Heart right ventricle (tissue), 16 donors: ENCODE data around the gene MYBPC1. TPM values are rescaled to one million over a fixed set of nuclear protein-coding genes. Genes with fewer than 3 reads are reported as not detected.
"Not testable (repeated sequence)": the region's sequence is repeated elsewhere in the genome, so short reads cannot be mapped to it uniquely, and the experiment has no call there.

Experiments used
- ATAC-seq, 8 donors: fragments of 200-7000 bp; cut with Tn5 transposase; one replicate each; pipeline ENCODE4 v1.9.1; 2020; ENCODE audit warnings: mild to moderate bottlenecking in 8 of 8, moderate library complexity in 8 of 8, moderate number of reproducible peaks in 1 of 8
- DNase-seq, 2 donors: peaks; one replicate each; pipeline ENCODE4 v3.0.0-alpha.2; 2020
- H3K27ac ChIP-seq, 10 donors: fragments of 200-600 bp; sonication (generic) in 2 of 10; one replicate each; pipeline versions ENCODE4 v1.5.0 to v1.8.0; 2020 to 2022; ENCODE audit warnings: mild to moderate bottlenecking in 3 of 10
- H3K27me3 ChIP-seq, 7 donors: fragments of 200-600 bp; one replicate each; pipeline ENCODE4 v1.8.0; 2021 to 2022; ENCODE audit warnings: mild to moderate bottlenecking in 2 of 7
- H3K36me3 ChIP-seq, 9 donors: fragments of 200-600 bp; sonication (generic) in 1 of 9; one replicate each; pipeline versions ENCODE4 v1.5.0 to v1.8.0; 2020 to 2022; ENCODE audit warnings: mild to moderate bottlenecking in 2 of 9
- H3K4me1 ChIP-seq, 9 donors: fragments of 200-600 bp; sonication (generic) in 1 of 9; one replicate each; pipeline versions ENCODE4 v1.5.0 to v1.8.0; 2020 to 2022; ENCODE audit warnings: mild to moderate bottlenecking in 4 of 9
- H3K4me3 ChIP-seq, 10 donors: fragments of 200-600 bp; sonication (generic) in 2 of 10; one replicate each; pipeline versions ENCODE4 v1.5.0 to v1.8.0; 2020 to 2022; ENCODE audit warnings: mild to moderate bottlenecking in 7 of 10, moderate library complexity in 2 of 10
- H3K9me3 ChIP-seq, 11 donors: fragments of 200-600 bp in 10 of 11; sonication (generic) in 2 of 11; one replicate each; pipeline versions ENCODE4 v1.5.0 to v1.8.0; 2013 to 2022; ENCODE audit warnings: mild to moderate bottlenecking in 2 of 11, control low read depth in 1 of 11, moderate library complexity in 1 of 11
- CTCF ChIP-seq, 9 donors: fragments of 200-600 bp; sonication (generic) in 2 of 9; IDR thresholded peaks; one replicate each; pipeline versions ENCODE4 v1.5.0 to v1.8.0; 2021 to 2022; ENCODE audit warnings: antibody characterized with exemption in 9 of 9, mild to moderate bottlenecking in 5 of 9, moderate library complexity in 1 of 9
- WGBS, 2 donors: extraction: QIAGEN DNeasy Blood & Tissue Kit; methylation state at CpG; one replicate each; pipeline ENCODE4 v1.1.7; 2013; ENCODE audit warnings: inconsistent platforms in 1 of 2; 5-methylcytosine and 5-hydroxymethylcytosine counted together
- intact Hi-C, 10 donors: fragments of 100-400 bp; cut with DNase I; formaldehyde crosslinking; loops; one replicate each; pipeline versions ENCODE4 v1.11.1 to v1.14.2; 2022
- polyA plus RNA-seq, 2 donors: library from polyadenylated mRNA; stranded (reverse); fragments of 200-250 nt; gene quantifications; one replicate each; pipeline ENCODE4 v1.2.3, GENCODE V29; 2013
- total RNA-seq, 10 donors: library from RNA; stranded (reverse); fragmentation: NEBNext Ultra II Directional in 3 of 10; extraction: Animal tissue kit (Norgen Biotek cat#: 25700) in 3 of 10; gene quantifications; one replicate each; pipeline versions ENCODE4 v1.2.1 to v1.2.4, GENCODE V29; 2021 to 2023
- donor health status: Arrhythmogenic right ventricular cardiomyopathy.
- donor health status: ischemic (EF 13 %, LVEDD 7.1; RV severe dilation, severe dysfunction).
- donor health status: healthy with polysubstance abuse.
- donor health status: DM: no; HTN: yes; CAD: no.
- donor health status: DM: no; HTN: no; CAD: no.
- donor health status: ischemic (EF 25% LVEDD 6.9; RV normal size, moderate dysfunction).
- donor health status: ischemic (EF 25% LVEDD 5.7; RV mildly dilated, moderate dysfunction).
- donor health status: healthy.
- donor health status: DM: yes; HTN: yes; CAD: no.
- donor health status: Ischemic cardiomyopathy.
- donor health status: ischemic (EF 35%, LVEDD 5.7; RV mildly dilated, moderate dysfunction).
- donor health status: nonischemic (EF 11% LVEDD 7.7; RV severe dilation, severe dysfunction).
- donor health status: DM: yes; HTN: yes; CAD: no.
- donor health status: PGD.
- donor health status: ischemic (EF 29% LVEDD 5.4; RV normal size, mild dysfunction).
- donor health status: nonischemic (EF 23%, LVEDD 6.1; RV moderate dilation, normal function).

The MYBPC1 gene
- total and polyA plus RNA-seq, 12 donors: 0.17 to 6.4 (median 1.7) TPM

DNA sequence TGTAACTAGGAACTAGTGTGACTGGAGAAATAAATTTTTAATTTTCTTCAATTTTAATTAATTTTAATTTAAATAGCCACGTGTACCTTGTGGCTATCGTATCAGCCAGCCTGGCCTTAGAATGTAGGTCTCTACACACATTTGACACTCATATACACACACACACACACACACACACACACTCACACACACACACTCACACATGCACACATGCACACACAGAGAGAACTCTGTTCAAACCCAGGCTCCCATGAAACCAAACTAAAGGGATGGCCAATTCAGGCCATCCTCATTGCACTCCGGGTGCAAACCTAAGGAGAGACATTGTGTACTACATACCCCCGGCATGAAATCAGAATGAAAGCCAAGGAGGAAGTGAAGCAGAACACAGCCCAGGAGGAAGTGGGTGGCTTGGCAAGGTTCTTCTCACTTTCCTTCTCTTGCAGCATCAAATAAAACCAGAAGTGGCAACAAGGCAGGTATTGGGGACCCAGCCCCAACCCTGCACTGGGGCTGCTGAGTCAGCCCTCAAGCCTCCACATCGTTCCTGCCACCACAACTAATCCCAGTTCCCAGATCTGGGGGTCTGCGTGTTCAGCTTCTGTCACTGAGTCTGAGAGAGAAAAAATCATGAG is 76.5 kb downstream of the MYBPC1 start:
- Histone ChIP-seq H3K4me1 (peaks cover 0 to 18% (median 0%) of the 10 kb centered on the region in 9 donors), H3K27ac (peak overlapping the region in 1 of 10 donors; percentile 39), H3K27me3 (peaks cover 0 to 3% (median 0%) of the 10 kb centered on the region in 7 donors), H3K4me3 (no peak overlapping the region), H3K9me3 (no peaks in the 10 kb centered on the region), H3K36me3 (no peaks in the 10 kb centered on the region)
- ATAC-seq (peak in 7 of 8 donors; percentile 42 to 82 (median 56)), DNase-seq (no peak)
- TF ChIP-seq CTCF (IDR thresholded peaks at IDR 0.05): no peak
- WGBS, 2 donors: 69 to 77% methylated on average over 6 of the region's 6 CpGs
- intact Hi-C loops: loop anchor here in 3 of 10 donors (5.0 to 10.0 kb wide), 3 partner anchors 46 to 164 kb away; partner anchors contain the start of gene GNPTAB (in 1 of the 3)

DNA sequence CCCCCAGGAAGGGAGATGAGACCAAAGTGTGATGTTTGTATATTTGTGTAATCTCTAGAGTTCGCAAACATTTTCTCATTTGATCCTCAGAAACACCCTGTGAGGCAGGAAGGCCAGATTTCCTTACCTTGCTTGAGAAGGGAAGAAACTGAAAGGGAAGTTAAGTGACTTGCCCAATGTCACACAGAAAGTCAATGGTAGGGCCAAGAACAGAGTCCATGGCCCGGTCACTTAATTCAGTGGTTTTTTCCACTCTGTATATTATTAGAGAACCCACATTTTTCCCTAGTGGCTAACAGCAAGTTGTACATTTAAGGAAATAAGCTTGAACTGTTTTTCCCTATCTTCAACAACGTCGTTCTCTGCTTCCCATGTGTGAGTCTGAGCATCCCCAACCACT is 77.1 kb downstream of the MYBPC1 start:
- DNase-seq (no peak), ATAC-seq (peak in 2 of 8 donors; percentile 27 to 28)
- H3K27ac ChIP-seq: peak overlapping the region in 1 of 10 donors; percentile 39
- no peaks in the 10 kb centered on the region for H3K27me3 ChIP-seq
- no peaks in the 10 kb centered on the region for H3K36me3 ChIP-seq
- TF ChIP-seq CTCF (IDR thresholded peaks at IDR 0.05): no peak
- 79 to 82% methylated on average over 4 of the region's 4 CpGs for WGBS, 2 donors
- H3K9me3 ChIP-seq: no peaks in the 10 kb centered on the region
- intact Hi-C loops: loop anchor here in 3 of 10 donors (5.0 to 10.0 kb wide), 3 partner anchors 45 to 163 kb away; partner anchors contain the start of gene GNPTAB (in 1 of the 3)
- peaks cover 0 to 18% (median 0%) of the 10 kb centered on the region in 9 donors for H3K4me1 ChIP-seq
- H3K4me3 ChIP-seq: no peak overlapping the region

- H3K36me3 ChIP-seq: no peaks in the 10 kb centered on the region
Observed at GRCh38 chr12:101675555-101675954, 80.8 kb downstream of the MYBPC1 start.

GRCh38 chr12:101676497-101676896 is 81.7 kb downstream of the MYBPC1 start:
- intact Hi-C loops: loop anchor here in 3 of 10 donors (10.0 kb wide), 2 partner anchors 78 to 158 kb away; partner anchors contain the start of gene GNPTAB (in 1 of the 3)
- H3K27me3 ChIP-seq, ATAC-seq, H3K4me3 ChIP-seq, H3K9me3 ChIP-seq, DNase-seq, H3K36me3 ChIP-seq, H3K27ac ChIP-seq: not testable (repeated sequence)
- peaks cover 0 to 17% (median 11%) of the 10 kb centered on the region in 9 donors for H3K4me1 ChIP-seq
- WGBS, 2 donors: 63 to 68% methylated on average over 3 of the region's 3 CpGs

More at GRCh38 chr12:101675555-101675954, 80.8 kb downstream of the MYBPC1 start:
- DNase-seq: no peak
- 83 to 87% methylated on average over 2 of the region's 2 CpGs for WGBS, 2 donors
- ATAC-seq: no peak
- no peak overlapping the region for H3K4me3 ChIP-seq
- H3K9me3 ChIP-seq: no peaks in the 10 kb centered on the region
- intact Hi-C loops: loop anchor here in 3 of 10 donors (10.0 kb wide), 2 partner anchors 79 to 159 kb away; partner anchors contain the start of gene GNPTAB (in 1 of the 3)
- no peaks in the 10 kb centered on the region for H3K27me3 ChIP-seq
- H3K4me1 ChIP-seq: peaks cover 0 to 11% (median 8%) of the 10 kb centered on the region in 9 donors
- TF ChIP-seq CTCF (IDR thresholded peaks at IDR 0.05): no peak
- no peak overlapping the region for H3K27ac ChIP-seq

GRCh38 chr12:101678081-101678480 is 83.3 kb downstream of the MYBPC1 start:
- peaks cover 0 to 17% (median 11%) of the 10 kb centered on the region in 9 donors for H3K4me1 ChIP-seq
- TF ChIP-seq CTCF (IDR thresholded peaks at IDR 0.05): no peak
- H3K4me3 ChIP-seq: no peak overlapping the region
- no peaks in the 10 kb centered on the region for H3K27me3 ChIP-seq
- H3K27ac ChIP-seq: no peak overlapping the region
- ATAC-seq (no peak), DNase-seq (no peak)
- H3K36me3 ChIP-seq: no peaks in the 10 kb centered on the region
- H3K9me3 ChIP-seq: no peaks in the 10 kb centered on the region
- intact Hi-C loops: loop anchor here in 3 of 10 donors (10.0 kb wide), 2 partner anchors 77 to 157 kb away; partner anchors contain the start of gene GNPTAB (in 1 of the 3)
